LNCaP clone FGC (cell line): ENCODE results near the gene RFESD.

Experiments
- DNase-seq: peaks from one replicate; pipeline ENCODE4 v3.0.0-alpha.2; 2011; ENCODE audit warnings: low read depth
- H3K4me3 ChIP-seq: 2 replicates; pipeline ENCODE4 v1.5.1; 2011; ENCODE audit warnings: mild to moderate bottlenecking, low read depth, low read length, control low read depth
- CTCF ChIP-seq: IDR thresholded peaks from 2 replicates; pipeline ENCODE4 v1.5.1; 2012; ENCODE audit warnings: mild to moderate bottlenecking; ENCODE audit not compliant: control insufficient read depth, insufficient read depth; ENCODE audit errors: extremely low read depth

The RFESD gene

GRCh38 chr5:95664204-95664786 lies 17.7 kb downstream of the RFESD start:
- no peak for DNase-seq
- TF ChIP-seq CTCF, result peak; percentile 74

GRCh38 chr5:95667061-95667618 lies 20.6 kb downstream of the RFESD start:
- no peak for DNase-seq
- no peak for TF ChIP-seq CTCF
- no peak overlapping the region for H3K4me3 ChIP-seq

More at GRCh38 chr5:95664204-95664786, 17.7 kb downstream of the RFESD start:
- H3K4me3 ChIP-seq, result no peak overlapping the region

DNA sequence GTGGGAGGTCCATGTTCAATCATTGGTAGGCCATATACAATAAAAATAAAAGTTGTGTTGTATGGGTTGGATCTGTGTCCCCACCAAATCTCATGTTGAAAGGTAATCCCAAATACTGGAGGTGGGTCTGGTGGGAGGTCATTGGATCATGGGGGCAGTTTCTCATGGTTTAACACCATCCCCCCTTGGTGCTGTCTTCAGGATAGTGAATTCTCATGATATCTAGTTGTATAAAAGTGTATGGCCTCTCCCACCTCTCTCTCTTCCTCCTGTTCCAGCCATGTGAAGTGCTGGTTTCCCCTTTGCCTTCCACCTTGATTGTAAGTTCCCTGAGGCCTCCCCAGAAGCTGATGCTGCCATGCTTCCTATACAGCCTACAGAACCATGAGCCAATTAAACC lies 21.1 kb downstream of the RFESD start:
- no peak for TF ChIP-seq CTCF
- H3K4me3 ChIP-seq, result no peak overlapping the region
- no peak for DNase-seq

- no peak for TF ChIP-seq CTCF
- H3K4me3 ChIP-seq, result no peak overlapping the region
Observed at GRCh38 chr5:95668216-95668615, 21.6 kb downstream of the RFESD start.

DNA sequence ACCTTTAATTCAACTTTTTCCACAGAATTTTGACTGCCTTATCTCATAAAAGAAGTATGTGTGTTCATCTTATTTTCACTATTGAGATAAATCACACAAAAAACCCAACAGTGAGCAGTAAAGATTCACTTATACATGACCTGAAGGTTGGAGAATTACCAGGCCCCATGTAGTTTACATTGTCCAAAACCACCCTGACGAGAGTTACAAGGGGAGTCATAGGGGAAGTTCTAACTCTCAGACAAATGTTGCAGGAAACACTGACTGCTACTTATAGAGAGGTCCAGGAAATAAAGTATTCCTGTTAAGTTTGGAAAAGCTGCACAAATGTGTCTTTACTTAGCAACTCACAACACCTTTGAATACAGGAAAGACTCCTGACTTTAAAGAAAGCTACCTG lies 22.2 kb downstream of the RFESD start:
- no peak for TF ChIP-seq CTCF
- H3K4me3 ChIP-seq, result no peak overlapping the region
- DNase-seq, result no peak

More at GRCh38 chr5:95668216-95668615, 21.6 kb downstream of the RFESD start:
- no peak for DNase-seq

GRCh38 chr5:95669540-95669939 lies 23.0 kb downstream of the RFESD start:
- H3K4me3 ChIP-seq, result no peak overlapping the region
- no peak for TF ChIP-seq CTCF
- no peak for DNase-seq

GRCh38 chr5:95669985-95670384 lies 23.4 kb downstream of the RFESD start:
- TF ChIP-seq CTCF, result no peak
- H3K4me3 ChIP-seq, result no peak overlapping the region
- no peak for DNase-seq
